Measurements from ENCODE around the gene PAPPA.

Gene PAPPA

GRCh38 chr9:116320290-116320689 lies 166.7 kb downstream of the PAPPA start:
- DNase-seq: no peak

- DNase-seq: no peak
These were observed 168.9 kb downstream of the PAPPA start for GRCh38 chr9:116322521-116322920.

GRCh38 chr9:116323012-116323411 lies 169.4 kb downstream of the PAPPA start:
- no peak for DNase-seq

- DNase-seq: no peak
These were observed 170.0 kb downstream of the PAPPA start for GRCh38 chr9:116323571-116323970.

GRCh38 chr9:116325924-116326323 lies 172.3 kb downstream of the PAPPA start:
- DNase-seq: no peak

- DNase-seq: no peak
These were observed 174.3 kb downstream of the PAPPA start for GRCh38 chr9:116327701-116328405.

- no peak for DNase-seq
These were observed 175.9 kb downstream of the PAPPA start for GRCh38 chr9:116329470-116329869.

GRCh38 chr9:116331241-116331640 lies 177.7 kb downstream of the PAPPA start:
- no peak for DNase-seq

GRCh38 chr9:116332090-116332489 lies 178.5 kb downstream of the PAPPA start:
- no peak for DNase-seq

- no peak for DNase-seq
These were observed 179.7 kb downstream of the PAPPA start for GRCh38 chr9:116333254-116333653.

GRCh38 chr9:116334546-116335150 lies 181.1 kb downstream of the PAPPA start:
- no peak for DNase-seq

- no peak for DNase-seq
These were observed 181.8 kb downstream of the PAPPA start for GRCh38 chr9:116335392-116335791.

GRCh38 chr9:116336133-116336862 lies 182.7 kb downstream of the PAPPA start:
- DNase-seq: no peak

GRCh38 chr9:116337015-116337414 lies 183.4 kb downstream of the PAPPA start:
- no peak for DNase-seq

GRCh38 chr9:116340270-116340669 lies 186.7 kb downstream of the PAPPA start:
- DNase-seq: no peak

- DNase-seq: no peak
These were observed 188.5 kb downstream of the PAPPA start for GRCh38 chr9:116342061-116342460.

- no peak for DNase-seq
These were observed 189.3 kb downstream of the PAPPA start for GRCh38 chr9:116342941-116343340.

GRCh38 chr9:116344416-116344815 lies 190.8 kb downstream of the PAPPA start:
- no peak for DNase-seq

- no peak for DNase-seq
These were observed 191.8 kb downstream of the PAPPA start for GRCh38 chr9:116345393-116345792.

- no peak for DNase-seq
These were observed 192.2 kb downstream of the PAPPA start for GRCh38 chr9:116345817-116346216.

- no peak for DNase-seq
These were observed 196.1 kb downstream of the PAPPA start for GRCh38 chr9:116349684-116350083.

GRCh38 chr9:116350213-116350612 lies 196.6 kb downstream of the PAPPA start:
- DNase-seq: no peak

GRCh38 chr9:116352958-116353357 lies 199.4 kb downstream of the PAPPA start:
- DNase-seq: no peak
